ENCODE measurements around the gene RHBDD2.
"Not testable (repeated sequence)": the region's sequence is repeated elsewhere in the genome, so short reads cannot be mapped to it uniquely, and the experiment has no call there.

GRCh38 chr7:75833662-75834061 lies 45.2 kb upstream of the RHBDD2 start:
- not testable (repeated sequence) for TF ChIP-seq CTCF (conservative IDR thresholded peaks at IDR 0.05 in 1 of 2, IDR thresholded peaks at IDR 0.05 in 1 of 2; ENCODE audit: extremely low read depth in 1 of 2, insufficient read depth in 1 of 2, low read depth in 1 of 2, low read length in 2 of 2); EZH2 (IDR thresholded peaks at IDR 0.05; ENCODE audit: borderline replicate concordance, low read length)
